Skeletal muscle cell (primary cell): Measurements from ENCODE around the gene MLLT3.

Experiments
- DNase-seq: peaks from one replicate; pipeline ENCODE4 v3.0.0-alpha.2; 2010; ENCODE audit warnings: low read depth
- H3K4me3 ChIP-seq: 2 replicates; pipeline ENCODE4 v1.5.1; 2011; ENCODE audit warnings: low read depth, mild to moderate bottlenecking, control low read depth, low read length, moderate library complexity

The MLLT3 gene

DNA sequence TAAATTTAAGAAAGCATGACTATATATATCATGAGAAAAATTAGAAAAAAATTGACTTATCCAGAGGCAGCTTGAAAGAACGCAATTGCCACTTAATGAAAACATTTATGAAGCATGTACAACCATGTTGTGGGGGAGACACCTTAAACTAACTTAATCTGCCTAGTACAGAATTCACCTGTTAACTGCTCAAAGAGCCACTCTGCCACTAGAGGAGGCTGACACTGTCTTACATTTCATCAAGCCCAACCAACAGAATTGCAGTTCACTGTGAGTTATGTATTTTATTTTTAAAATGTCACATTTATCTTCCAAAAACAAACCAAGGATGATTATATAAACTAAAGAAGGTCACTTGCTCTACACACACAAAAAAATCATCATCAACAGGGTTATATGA lies 252.9 kb downstream of the MLLT3 start:
- DNase-seq, result no peak
- no peak overlapping the region for H3K4me3 ChIP-seq

DNA sequence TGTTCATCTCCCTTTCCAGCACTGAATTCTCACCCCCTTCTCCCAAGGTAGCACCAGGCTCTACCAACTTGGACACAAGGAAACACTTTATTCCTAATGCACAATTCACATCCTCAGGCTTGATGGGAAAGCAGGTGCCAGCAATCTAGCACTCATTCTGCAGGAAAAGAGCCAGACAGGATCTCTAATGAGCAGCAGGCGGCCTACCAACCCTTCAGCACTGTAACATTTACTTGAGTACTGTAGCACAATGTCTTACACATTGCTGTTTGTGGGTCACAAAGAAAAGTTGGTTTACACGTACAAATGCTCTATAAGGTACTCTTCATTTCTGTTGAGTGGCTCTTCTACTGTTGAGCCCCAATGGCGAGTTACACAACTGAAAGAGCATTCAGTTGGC lies 254.4 kb downstream of the MLLT3 start:
- DNase-seq, result no peak

DNA sequence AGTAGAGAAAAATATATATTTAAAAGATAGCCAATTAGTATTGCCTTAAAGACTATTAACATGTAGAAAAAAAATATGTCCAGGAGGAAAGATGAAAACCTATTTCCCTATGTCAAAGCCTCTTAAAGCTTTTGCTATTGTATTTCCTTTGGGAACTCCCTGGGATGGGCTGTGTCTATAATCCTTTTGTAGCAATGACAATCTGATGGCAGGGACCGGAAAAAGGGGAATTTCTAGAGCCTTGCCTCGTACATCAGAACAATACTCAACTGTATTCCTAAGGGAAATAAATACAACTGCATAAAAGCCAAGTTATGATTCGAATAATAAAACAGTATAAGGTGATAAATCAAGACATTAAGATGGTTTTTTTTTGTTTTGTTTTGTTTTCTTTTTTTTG lies 257.3 kb downstream of the MLLT3 start:
- no peak for DNase-seq
- no peak overlapping the region for H3K4me3 ChIP-seq

More for the DNA sequence above, 254.4 kb downstream of the MLLT3 start:
- no peak overlapping the region for H3K4me3 ChIP-seq

DNA sequence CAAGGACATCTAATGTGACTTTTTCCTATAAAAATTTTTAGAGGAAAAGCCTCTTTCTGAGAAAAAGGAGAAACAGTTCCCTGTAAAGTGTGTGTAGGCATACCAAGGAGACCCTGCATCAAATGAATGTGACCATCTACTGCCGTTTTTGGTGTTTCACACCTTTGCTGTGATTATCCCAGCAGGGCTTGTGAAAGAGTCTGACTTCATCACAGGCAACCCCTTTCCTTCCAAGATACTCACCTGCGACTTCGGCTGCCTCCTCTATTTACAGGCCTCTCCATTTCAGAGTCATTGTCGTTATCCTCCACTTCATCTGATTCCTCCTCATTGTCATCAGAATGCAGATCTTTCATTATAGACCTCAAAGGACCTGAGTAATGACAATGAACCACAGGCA lies 259.1 kb downstream of the MLLT3 start:
- no peak for DNase-seq
- H3K4me3 ChIP-seq, result no peak overlapping the region

DNA sequence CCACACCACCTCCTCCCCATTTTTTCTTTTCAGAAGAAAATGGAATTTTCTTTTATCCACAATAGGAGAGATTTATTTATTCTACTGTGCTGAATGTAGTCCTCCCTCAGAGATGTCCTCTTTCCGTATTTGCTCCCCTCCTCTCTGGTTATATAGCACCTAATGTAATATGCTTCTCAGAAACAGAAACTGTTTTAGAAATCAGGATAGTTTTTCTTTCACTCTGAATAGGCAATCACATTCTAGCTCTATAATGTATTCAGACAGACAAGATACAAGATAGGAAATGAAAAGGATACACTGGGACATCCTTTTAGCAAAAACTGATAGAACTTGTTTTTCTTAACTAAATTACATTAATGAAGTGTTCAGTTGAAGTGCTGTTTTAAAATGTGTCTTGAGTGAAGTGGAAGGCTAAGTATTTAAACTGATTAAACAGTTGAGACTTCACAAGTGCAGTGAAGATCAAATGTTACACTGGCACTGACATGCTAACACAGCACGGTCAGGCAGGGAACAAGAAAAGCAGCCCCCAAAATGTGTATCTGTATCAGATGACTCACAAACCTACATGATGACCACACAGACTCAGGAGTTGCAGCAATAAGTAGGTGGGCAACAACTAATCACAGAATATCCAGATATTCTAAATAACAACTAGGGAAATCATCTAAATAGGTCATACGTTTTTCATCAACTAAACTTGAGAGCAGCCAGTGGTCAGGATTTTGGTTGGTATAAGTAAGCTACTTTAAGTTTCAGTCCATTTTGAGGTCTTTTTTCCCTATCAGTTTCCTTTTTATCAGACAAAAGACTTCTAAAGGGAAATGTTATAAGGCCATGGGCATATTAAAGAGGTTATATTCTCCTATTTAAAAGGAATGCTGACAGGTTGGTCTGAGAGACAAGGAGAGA lies 260.4 kb downstream of the MLLT3 start:
- no peak overlapping the region for H3K4me3 ChIP-seq
- no peak for DNase-seq

DNA sequence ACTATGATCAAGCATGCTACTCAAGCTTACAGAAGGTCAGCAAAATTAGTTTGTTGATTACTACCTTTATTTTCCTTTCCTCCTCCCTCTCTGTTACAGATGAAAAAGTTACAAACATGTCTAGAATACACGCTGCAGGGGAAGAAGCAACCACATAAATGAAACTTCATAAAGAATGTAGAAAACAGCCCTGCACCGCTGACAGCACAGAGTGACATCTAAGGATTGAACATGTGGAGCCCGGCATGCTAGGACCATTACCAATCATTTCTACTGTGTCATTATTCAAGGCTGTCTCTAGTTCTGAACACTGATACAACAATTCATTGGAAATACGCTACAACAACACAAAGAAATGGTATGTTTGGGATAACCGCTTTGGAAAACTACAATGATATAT lies 261.1 kb downstream of the MLLT3 start:
- no peak for DNase-seq
- H3K4me3 ChIP-seq, result no peak overlapping the region

DNA sequence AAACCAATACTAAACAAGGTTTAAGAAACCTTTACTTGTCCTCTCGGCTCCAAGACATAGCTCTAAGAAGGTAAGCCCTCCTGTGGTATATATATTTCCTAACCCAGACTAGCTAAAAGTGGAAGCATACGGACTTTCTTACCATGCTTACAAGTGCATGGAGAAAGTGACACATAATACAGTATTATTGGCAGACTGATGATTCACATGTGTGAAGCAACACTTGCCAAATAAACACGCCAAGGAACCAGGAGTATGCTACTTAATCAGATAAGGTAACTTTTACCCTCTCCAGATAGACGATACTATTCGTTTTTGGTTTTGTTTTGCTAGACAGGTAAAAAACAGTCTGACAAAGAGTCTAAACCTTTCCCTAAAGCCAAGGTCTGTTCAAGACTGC lies 264.1 kb downstream of the MLLT3 start:
- H3K4me3 ChIP-seq, result no peak overlapping the region

DNA sequence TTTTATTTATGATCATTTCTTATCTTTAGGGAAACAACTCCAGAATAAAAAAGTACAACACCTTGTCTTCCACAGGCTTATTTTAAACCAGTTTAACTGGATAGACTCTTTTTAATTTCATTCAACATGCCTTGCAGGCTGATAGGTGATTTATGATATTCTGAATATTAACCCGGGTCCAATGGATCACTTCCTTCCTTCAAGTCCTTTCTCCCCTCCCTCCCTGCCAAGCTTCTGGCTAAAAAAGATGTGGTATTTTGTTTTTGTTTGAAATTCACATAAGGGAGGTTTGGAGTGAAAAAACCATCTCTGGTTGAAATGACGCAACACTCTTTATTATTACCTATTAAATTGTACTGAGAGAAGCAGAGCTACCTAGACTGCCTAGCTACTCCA lies 265.3 kb downstream of the MLLT3 start:
- no peak for DNase-seq
- H3K4me3 ChIP-seq, result no peak overlapping the region

More for the DNA sequence above, 264.1 kb downstream of the MLLT3 start:
- no peak for DNase-seq

DNA sequence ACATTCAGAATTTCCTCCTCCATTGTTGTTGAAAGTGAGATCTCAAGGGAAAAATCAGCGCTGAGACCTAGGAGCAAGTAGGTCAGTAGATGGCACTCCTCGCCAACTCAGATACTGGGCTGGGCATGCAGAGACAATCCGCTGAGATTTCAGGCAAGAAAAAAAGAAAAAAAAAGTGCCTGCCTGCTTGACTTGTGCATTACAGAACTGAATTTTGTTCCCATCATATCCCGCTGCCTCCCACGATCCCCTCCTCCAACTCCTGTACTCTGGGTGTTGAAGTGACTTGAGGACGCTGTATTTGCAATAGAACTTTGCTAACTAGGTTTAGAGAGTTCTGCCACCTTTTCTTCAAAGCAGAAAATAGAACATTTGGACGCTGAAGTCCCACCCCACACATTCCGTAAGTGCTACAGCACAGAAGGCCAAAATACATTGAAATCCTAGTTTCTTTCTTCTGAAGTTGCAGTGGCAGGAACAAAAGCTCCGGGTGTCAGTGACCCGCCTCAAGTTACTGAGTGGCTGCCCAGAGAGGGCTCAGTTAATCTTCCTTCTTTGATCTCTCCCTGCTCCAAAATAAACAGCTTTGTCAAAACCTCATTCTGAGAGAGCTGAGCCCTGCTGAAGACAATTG lies 265.8 kb downstream of the MLLT3 start:
- peak; percentile 59 for DNase-seq
- no peak overlapping the region for H3K4me3 ChIP-seq

DNA sequence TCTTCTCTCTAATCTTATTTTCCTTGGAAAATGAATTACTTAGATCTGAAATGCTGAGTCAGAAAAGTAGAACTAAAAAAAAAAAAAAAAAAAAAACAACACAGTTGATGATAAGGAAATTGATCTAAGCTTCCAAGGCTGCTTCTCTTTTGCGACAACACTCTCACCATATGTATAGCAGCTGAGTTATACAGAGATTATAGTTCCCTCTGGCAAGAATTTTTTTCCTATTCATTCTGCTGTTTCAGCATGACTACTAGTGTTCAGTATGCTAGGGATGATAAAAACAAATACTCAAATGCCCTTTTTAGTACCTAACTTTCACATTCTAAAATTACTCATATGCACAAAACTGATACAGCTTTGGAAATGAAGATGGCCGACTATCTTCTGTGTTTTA lies 267.3 kb downstream of the MLLT3 start:
- H3K4me3 ChIP-seq, result no peak overlapping the region
- peak; percentile 65 for DNase-seq

DNA sequence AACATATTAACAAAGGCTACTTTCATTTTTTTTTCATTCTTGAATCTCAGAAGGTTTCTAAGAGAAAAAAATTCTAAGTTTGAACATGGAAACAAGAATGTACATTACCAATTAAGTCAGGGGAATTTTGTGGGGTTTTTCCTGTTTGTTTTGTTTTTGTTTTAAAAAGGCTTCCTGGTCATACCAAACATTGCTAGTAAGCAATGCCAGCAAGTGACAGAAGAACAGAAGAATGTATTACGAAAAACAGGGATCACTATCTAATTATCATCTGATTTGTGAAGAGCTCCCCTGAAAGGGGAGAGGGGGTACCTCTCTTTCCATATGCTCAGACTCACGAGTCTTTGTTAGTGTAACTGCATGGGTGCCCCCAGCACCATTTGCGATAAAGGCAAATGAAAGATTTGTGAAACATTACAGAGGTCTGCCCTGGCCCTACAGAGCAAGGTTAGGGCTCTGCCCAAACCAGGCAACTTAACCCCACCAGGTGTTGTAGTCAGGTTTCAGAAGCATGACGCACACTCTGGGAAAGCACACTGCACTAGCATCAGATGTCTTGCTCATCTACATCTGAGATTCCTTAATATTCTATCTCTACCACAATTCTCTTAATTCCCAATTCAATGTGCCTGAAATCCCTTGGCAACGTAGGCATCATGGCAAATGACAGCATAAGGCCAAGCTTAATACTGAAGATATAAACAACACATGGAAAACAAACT lies 268.2 kb downstream of the MLLT3 start:
- DNase-seq, result no peak
- no peak overlapping the region for H3K4me3 ChIP-seq

DNA sequence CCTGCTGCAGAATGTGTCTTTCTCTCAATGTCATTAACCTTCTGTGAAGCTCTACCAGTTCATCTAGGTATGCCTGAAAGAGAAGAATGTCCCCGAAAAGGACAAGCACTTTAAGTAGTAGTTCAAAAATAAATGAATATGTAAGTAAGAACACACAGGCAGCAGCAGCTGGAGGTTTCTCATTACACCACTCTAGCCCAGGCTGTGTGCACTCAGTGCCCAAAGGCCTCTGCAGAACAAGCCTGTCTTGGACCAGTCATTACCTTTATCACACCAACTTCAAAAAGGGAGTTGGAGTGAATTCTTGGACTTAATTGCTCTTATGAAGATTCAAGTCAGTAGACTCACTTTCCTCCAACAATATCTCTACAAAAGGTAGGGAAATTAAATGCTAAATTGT lies 268.8 kb downstream of the MLLT3 start:
- DNase-seq, result no peak
- no peak overlapping the region for H3K4me3 ChIP-seq

DNA sequence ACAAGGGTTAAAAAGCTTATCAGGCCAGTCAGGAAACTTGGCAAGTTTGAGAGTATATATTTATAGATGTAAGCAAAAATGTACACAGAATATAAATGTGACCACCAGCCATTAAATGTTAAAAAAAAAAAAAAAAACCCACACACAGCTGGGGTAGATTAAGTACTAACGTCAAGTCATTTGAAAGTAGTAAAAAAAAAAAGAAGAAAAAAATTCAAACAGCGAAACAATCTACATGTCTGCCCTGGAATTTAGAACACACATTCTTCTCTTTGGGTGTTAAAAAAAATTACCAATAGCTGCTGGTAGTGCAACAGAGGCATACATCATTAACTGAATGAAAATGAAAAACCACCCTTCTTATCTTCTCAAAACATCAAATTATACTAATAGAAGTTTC lies 269.7 kb downstream of the MLLT3 start:
- DNase-seq, result no peak
- H3K4me3 ChIP-seq, result no peak overlapping the region

DNA sequence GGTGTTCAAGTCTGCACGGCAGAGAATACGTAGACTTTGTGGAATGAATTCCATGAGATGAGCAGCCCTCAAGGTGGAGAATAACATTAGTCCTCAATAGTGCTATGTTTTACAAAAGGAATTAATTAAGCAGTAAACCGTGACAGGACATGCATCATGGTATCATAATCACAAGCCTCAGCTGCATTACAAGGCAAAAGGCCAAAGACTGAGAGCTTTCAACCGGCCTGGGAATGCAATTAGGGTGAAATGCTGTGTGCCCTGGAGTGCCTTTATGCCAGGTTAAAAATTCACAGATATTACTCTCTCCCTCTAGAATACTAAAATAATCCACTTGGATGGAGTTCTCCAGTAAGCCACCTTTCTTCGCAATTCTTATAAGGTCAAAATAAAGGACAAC lies 270.6 kb downstream of the MLLT3 start:
- no peak overlapping the region for H3K4me3 ChIP-seq
- no peak for DNase-seq

DNA sequence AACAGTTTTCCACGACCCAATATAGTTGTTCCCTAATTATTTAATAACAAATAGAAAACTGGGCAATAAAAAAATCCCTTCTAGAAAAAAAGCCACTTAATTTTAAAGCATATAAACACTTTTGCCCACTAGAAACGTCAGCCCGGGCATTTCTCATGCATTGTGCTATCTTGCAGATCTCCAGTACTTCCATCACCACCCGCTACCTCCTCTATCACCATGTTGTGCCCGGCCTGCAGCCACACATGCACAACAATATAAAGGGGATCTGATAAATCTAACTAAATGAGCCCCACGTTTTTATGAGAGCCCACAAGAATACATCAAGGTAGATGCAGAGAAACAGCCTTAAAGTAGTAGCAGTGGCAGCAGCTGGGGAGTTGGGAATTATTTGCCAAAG lies 272.7 kb downstream of the MLLT3 start:
- H3K4me3 ChIP-seq, result no peak overlapping the region
- DNase-seq, result no peak

DNA sequence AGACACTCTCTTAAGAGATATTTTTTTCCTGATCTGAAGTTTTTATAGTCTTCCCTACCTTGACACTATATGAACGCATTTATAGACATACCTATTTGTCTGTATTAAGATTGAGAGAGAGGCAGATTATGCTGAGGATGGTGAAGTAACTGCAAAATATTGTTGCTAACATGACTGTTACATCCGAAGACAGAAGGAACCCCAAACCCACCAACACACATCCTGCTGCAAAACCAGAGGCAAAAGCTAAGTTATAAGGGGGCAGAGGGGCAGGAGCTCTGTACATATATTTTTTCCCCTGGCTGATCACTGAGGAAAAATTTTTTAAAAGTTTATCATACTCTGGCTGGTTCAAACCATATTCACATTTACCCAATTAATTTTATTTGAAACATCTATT lies 279.0 kb downstream of the MLLT3 start:
- no peak for DNase-seq
- H3K4me3 ChIP-seq, result no peak overlapping the region

DNA sequence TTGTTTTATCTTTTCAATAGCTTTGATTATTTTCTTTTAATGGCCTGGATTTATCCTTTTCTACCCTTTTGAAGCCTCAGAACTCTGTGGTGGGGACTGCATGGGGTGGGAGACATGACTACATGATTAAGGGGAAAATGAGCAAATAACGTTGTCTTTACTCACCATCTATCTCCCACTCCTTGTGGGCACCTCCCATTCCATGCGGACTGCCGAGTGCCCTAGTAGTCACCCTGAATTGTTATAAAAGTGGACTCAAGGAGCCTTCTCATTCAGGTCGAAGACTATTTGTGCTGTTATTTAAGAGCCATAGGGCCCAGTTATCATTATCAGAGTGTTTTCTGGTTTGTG lies 281.8 kb downstream of the MLLT3 start:
- no peak overlapping the region for H3K4me3 ChIP-seq
- no peak for DNase-seq

DNA sequence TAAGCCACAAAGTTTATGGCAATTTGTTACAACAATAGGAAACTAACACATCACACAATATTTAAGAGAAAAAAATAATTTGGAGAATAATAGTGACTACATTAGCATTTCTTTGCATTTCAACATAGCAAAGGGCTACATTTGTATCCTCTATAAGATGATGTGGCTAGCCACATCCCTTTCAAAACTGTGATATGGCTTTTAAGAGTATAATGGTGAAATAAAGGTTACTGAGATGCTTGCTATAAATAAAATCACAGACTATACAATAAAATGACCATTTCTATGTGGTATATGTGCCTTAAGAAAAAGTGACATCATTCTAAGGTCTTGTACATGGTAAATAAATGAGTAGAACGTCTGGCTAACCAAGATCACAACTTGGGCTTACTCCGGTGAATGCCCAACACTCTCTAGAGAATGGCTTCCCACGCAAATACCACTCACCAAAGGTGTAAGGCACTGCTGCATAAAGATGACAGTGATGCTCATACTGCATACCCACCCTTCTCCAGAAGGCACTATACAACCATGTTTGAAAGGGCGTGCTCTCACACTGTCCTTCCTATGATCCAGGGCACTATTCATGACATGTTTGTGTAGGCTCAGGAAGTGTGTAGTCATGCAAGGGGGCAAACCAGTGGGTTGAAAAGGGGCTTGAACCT lies 286.5 kb downstream of the MLLT3 start:
- no peak overlapping the region for H3K4me3 ChIP-seq
- DNase-seq, result no peak

DNA sequence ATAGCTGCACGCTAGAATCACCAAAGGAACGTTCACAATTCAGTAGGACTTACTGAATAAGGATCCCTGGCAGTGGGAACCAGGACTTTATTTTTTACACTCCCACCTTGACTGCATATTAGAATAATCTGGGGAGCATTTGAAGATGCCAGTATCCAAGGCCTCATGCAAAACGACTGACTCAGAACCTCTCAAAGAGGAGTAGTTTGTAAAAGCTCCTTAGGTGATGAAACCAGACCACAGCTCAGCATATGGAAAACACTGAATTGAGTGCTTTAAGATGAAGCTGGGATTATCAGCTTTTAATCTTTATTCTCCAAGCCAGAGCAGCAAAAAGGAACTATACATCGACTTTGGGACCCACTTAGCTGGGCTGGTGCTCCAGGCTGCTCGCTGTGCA lies 288.3 kb downstream of the MLLT3 start:
- H3K4me3 ChIP-seq, result no peak overlapping the region
- DNase-seq, result no peak

DNA sequence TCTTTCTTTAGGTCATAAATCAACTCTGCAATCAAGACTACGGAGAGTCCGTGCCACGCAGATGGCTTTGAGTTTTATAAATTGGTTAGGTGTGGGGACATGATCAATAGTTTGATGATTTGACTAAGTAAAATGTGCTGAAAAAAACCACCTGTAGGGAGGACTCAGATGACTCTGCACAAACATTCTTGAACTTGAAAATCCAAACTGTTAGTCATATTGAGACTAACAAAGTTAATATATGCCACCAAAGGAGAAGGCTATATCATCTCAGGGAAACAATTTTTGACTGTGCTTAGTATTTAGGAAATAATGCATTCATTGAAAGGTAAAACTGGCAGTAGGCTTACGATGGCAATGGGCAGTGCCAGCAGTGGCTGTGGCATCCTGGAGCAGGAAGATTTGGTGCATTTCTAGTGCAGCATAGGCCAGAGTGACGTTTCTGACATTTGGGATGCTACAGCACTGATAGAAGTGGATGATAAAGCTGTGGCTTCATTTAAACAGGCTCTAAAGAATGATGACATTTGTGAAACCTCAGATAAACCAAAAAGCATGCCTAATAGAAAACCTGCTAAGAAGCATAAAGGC lies 291.1 kb downstream of the MLLT3 start:
- H3K4me3 ChIP-seq, result no peak overlapping the region
- DNase-seq, result no peak
